Muscle layer of duodenum (tissue), 2 donors: ENCODE measurements around the gene PAEP.

Experiments used
- H3K27ac ChIP-seq: one replicate; pipeline ENCODE4 v1.7.0; 2013; ENCODE audit warnings: mild to moderate bottlenecking, low read length
- H3K27me3 ChIP-seq: one replicate; pipeline ENCODE4 v1.7.0; 2013; ENCODE audit warnings: low read depth, mild to moderate bottlenecking, control low read depth, low read length
- H3K36me3 ChIP-seq, 2 donors: one replicate each; pipeline ENCODE4 v1.7.0; 2013; ENCODE audit warnings: low read length in 2 of 2, control low read depth in 1 of 2, mild to moderate bottlenecking in 1 of 2; ENCODE audit not compliant: insufficient read depth in 2 of 2, control insufficient read depth in 1 of 2
- H3K4me1 ChIP-seq, 2 donors: one replicate each; pipeline ENCODE4 v1.7.0; 2013; ENCODE audit warnings: low read length in 2 of 2, mild to moderate bottlenecking in 2 of 2, control low read depth in 1 of 2, moderate library complexity in 1 of 2; ENCODE audit not compliant: insufficient read depth in 2 of 2, control insufficient read depth in 1 of 2
- H3K4me3 ChIP-seq, 2 donors: one replicate each; pipeline ENCODE4 v1.7.0; 2013; ENCODE audit warnings: low read length in 2 of 2, low read depth in 1 of 2, mild to moderate bottlenecking in 1 of 2
- H3K9me3 ChIP-seq, 2 donors: one replicate each; pipeline ENCODE4 v1.7.0; 2013; ENCODE audit warnings: low read length in 2 of 2, control low read depth in 1 of 2, mild to moderate bottlenecking in 1 of 2; ENCODE audit not compliant: control insufficient read depth in 1 of 2
- donor health status: healthy.

PAEP gene

GRCh38 chr9:135582966-135583687 lies 21.6 kb downstream of the PAEP start:
- no peaks in the 10 kb centered on the region for H3K27me3 ChIP-seq

GRCh38 chr9:135583688-135584011 lies 22.1 kb downstream of the PAEP start:
- H3K27me3 ChIP-seq: no peaks in the 10 kb centered on the region
- H3K27ac ChIP-seq: no peak overlapping the region
- H3K36me3 ChIP-seq: no peaks in the 10 kb centered on the region
- H3K9me3 ChIP-seq: no peaks in the 10 kb centered on the region
- H3K4me1 ChIP-seq: no peaks in the 10 kb centered on the region
- H3K4me3 ChIP-seq: no peak overlapping the region

More at GRCh38 chr9:135582966-135583687, 21.6 kb downstream of the PAEP start:
- H3K27ac ChIP-seq: no peak overlapping the region
- no peaks in the 10 kb centered on the region for H3K9me3 ChIP-seq
- H3K4me3 ChIP-seq: no peak overlapping the region
- H3K36me3 ChIP-seq: no peaks in the 10 kb centered on the region
- no peaks in the 10 kb centered on the region for H3K4me1 ChIP-seq

- Histone ChIP-seq H3K27me3 (no peaks in the 10 kb centered on the region), H3K4me3 (no peak overlapping the region), H3K36me3 (no peaks in the 10 kb centered on the region), H3K9me3 (no peaks in the 10 kb centered on the region), H3K27ac (no peak overlapping the region), H3K4me1 (no peaks in the 10 kb centered on the region)
Measured at GRCh38 chr9:135584371-135584770, 22.8 kb downstream of the PAEP start.

- Histone ChIP-seq H3K27me3 (no peaks in the 10 kb centered on the region), H3K4me1 (no peaks in the 10 kb centered on the region), H3K27ac (no peak overlapping the region), H3K9me3 (no peaks in the 10 kb centered on the region), H3K4me3 (no peak overlapping the region), H3K36me3 (no peaks in the 10 kb centered on the region)
Measured at GRCh38 chr9:135584934-135585333, 23.4 kb downstream of the PAEP start.

- no peaks in the 10 kb centered on the region for H3K27me3 ChIP-seq
- no peaks in the 10 kb centered on the region for H3K4me1 ChIP-seq
- no peaks in the 10 kb centered on the region for H3K36me3 ChIP-seq
- no peak overlapping the region for H3K27ac ChIP-seq
- no peak overlapping the region for H3K4me3 ChIP-seq
- no peaks in the 10 kb centered on the region for H3K9me3 ChIP-seq
Measured at GRCh38 chr9:135586601-135587109, 25.1 kb downstream of the PAEP start.

- Histone ChIP-seq H3K36me3 (no peaks in the 10 kb centered on the region), H3K27ac (no peak overlapping the region), H3K4me3 (no peak overlapping the region), H3K27me3 (no peaks in the 10 kb centered on the region), H3K9me3 (no peaks in the 10 kb centered on the region), H3K4me1 (no peaks in the 10 kb centered on the region)
Measured at GRCh38 chr9:135587658-135588057, 26.1 kb downstream of the PAEP start.

GRCh38 chr9:135588371-135588770 lies 26.8 kb downstream of the PAEP start:
- Histone ChIP-seq H3K4me1 (no peaks in the 10 kb centered on the region), H3K36me3 (no peaks in the 10 kb centered on the region), H3K27ac (no peak overlapping the region), H3K9me3 (no peaks in the 10 kb centered on the region), H3K27me3 (no peaks in the 10 kb centered on the region), H3K4me3 (no peak overlapping the region)

GRCh38 chr9:135588886-135589595 lies 27.5 kb downstream of the PAEP start:
- no peaks in the 10 kb centered on the region for H3K27me3 ChIP-seq
- no peaks in the 10 kb centered on the region for H3K4me1 ChIP-seq
- no peak overlapping the region for H3K4me3 ChIP-seq
- no peaks in the 10 kb centered on the region for H3K9me3 ChIP-seq
- H3K27ac ChIP-seq: no peak overlapping the region
- H3K36me3 ChIP-seq: no peaks in the 10 kb centered on the region

GRCh38 chr9:135589596-135590485 lies 28.3 kb downstream of the PAEP start:
- H3K4me3 ChIP-seq: no peak overlapping the region
- H3K27me3 ChIP-seq: no peaks in the 10 kb centered on the region
- H3K4me1 ChIP-seq: no peaks in the 10 kb centered on the region
- no peaks in the 10 kb centered on the region for H3K36me3 ChIP-seq
- H3K27ac ChIP-seq: no peak overlapping the region
- H3K9me3 ChIP-seq: peaks cover 0 to 2% of the 10 kb centered on the region in 2 donors

GRCh38 chr9:135590486-135591079 lies 29.0 kb downstream of the PAEP start:
- Histone ChIP-seq H3K9me3 (peaks cover 0 to 2% of the 10 kb centered on the region in 2 donors), H3K4me1 (no peaks in the 10 kb centered on the region), H3K36me3 (no peaks in the 10 kb centered on the region), H3K4me3 (no peak overlapping the region), H3K27ac (no peak overlapping the region), H3K27me3 (no peaks in the 10 kb centered on the region)
